ENCODE measurements around the gene DCDC2B. TPM values are rescaled to one million over a fixed set of nuclear protein-coding genes. Genes with fewer than 3 reads are reported as not detected.

Gene DCDC2B
- total RNA-seq, 1 experiment from 2014 or later = 0.27 TPM

DNA sequence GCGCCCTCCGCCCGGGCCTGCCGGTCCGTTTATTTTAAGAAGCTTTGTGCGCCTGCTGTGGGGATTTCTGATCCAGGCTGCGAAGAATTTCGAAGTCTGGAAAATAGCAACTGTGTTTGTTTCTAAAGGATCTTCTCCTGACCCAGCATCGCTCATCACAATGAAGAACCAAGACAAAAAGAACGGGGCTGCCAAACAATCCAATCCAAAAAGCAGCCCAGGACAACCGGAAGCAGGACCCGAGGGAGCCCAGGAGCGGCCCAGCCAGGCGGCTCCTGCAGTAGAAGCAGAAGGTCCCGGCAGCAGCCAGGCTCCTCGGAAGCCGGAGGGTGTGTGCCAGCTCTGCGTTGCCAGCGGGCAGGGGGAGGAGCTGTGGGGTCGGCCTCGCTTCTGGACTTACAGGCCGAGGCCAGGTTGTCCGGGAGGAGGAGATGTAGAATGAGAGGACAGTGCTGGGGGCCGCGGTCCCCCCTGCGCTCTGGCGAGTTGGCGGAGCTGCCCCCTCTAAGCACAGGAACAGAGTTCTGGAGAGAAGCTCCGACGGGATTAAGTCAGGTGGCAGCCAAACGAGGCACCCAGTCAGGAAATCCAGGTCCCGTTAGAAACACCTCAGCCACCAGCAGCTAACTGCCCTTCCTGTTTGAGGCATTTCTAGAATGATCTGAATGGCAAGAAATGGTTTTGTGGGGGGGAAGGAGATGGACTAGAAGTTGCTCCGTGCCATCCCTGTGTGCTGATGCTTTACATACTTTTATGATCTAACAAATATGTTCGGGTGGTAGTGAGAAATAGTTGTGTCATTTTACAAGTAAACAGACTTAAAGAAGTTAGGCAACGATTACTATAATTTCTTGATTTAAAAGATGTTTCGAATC lies 28.5 kb upstream of the DCDC2B start:
- DNase-seq (ENCODE audit: low read depth, low spot score) = no peak
- no peaks in the 10 kb centered on the region for H3K9me3 ChIP-seq (ENCODE audit: control insufficient read depth in 1 of 2, insufficient read depth in 1 of 2, low read depth in 1 of 2, low read length in 2 of 2)
- no TSS peak for BruUV-seq (replicated peaks)
- peak; percentile 23 for ATAC-seq
- ChIA-PET RAD21 (ENCODE audit: low non-redundant PET in 1 of 2, low total read pairs in 2 of 2, uncharacterized antibody in 2 of 2, unreplicated experiment in 2 of 2) (no interaction called here), CTCF (no interaction called here), POLR2A (interaction anchor here (1.1 to 1.5 kb wide), 3 partner anchors 26 to 155 kb away, joined by 4 to 7 read pairs (median 6); partner anchors contain the start of gene MARCKSL1)
- H3K27me3 ChIP-seq (ENCODE audit: insufficient read depth, low read length) = no peaks in the 10 kb centered on the region
- no peaks in the 10 kb centered on the region for H3K9me2 ChIP-seq (ENCODE audit: insufficient read depth)
- H3K36me3 ChIP-seq (ENCODE audit: control insufficient read depth in 1 of 2, insufficient read depth in 2 of 2, low read length in 2 of 2) = peaks cover 24 to 38% of the 10 kb centered on the region in 2 experiments
- H3K4me3 ChIP-seq (replicated peaks in 1 of 2; ENCODE audit: low read depth in 1 of 2, low read length in 2 of 2) = peak overlapping the region; percentile 85 to 86
- H2AFZ ChIP-seq (ENCODE audit: low read depth, low read length, poor library complexity, severe bottlenecking) = no peak overlapping the region
- H4K20me1 ChIP-seq (ENCODE audit: insufficient read depth) = peaks cover 6% of the 10 kb centered on the region; the same call in 1 of the 2 replicates
- TF ChIP-seq ZFX (IDR thresholded peaks at IDR 0.05) (peak; percentile 5), POLR2A (IDR thresholded peaks at IDR 0.05; ENCODE audit: borderline replicate concordance, extremely low read depth, insufficient read depth, insufficient read length) (no peak)
- H3K4me1 ChIP-seq (ENCODE audit: control insufficient read depth in 1 of 2, insufficient read depth in 2 of 2, low read length in 2 of 2) = peaks cover 15 to 32% of the 10 kb centered on the region in 2 experiments
- intact Hi-C loops (cut with micrococcal nuclease) = no loop called here
- H3K9ac ChIP-seq (ENCODE audit: low read length) = peak overlapping the region; percentile 95
- H3K4me2 ChIP-seq (ENCODE audit: low read length) = peak overlapping the region; percentile 95
- peak overlapping the region; percentile 69 for H3K27ac ChIP-seq (ENCODE audit: low read depth, low read length)
- peaks cover 51% of the 10 kb centered on the region for H3K79me2 ChIP-seq (ENCODE audit: insufficient read depth, low read length)

DNA sequence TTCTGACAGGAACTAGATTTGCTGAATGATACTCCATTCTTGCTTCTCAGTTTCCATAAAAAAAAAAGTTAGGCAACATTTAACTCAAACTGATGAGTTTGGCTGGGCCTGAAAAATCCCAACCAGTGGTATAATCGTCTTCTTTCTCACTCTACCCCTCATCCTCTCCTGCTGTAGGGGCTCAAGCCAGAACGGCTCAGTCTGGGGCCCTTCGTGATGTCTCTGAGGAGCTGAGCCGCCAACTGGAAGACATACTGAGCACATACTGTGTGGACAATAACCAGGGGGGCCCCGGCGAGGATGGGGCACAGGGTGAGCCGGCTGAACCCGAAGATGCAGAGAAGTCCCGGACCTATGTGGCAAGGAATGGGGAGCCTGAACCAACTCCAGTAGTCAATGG lies 27.8 kb upstream of the DCDC2B start:
- ATAC-seq = no peak
- peaks cover 15 to 32% of the 10 kb centered on the region in 2 experiments for H3K4me1 ChIP-seq (ENCODE audit: control insufficient read depth in 1 of 2, insufficient read depth in 2 of 2, low read length in 2 of 2)
- H3K4me2 ChIP-seq (ENCODE audit: low read length) = peak overlapping the region; percentile 95
- peaks cover 26 to 40% of the 10 kb centered on the region in 2 experiments for H3K36me3 ChIP-seq (ENCODE audit: control insufficient read depth in 1 of 2, insufficient read depth in 2 of 2, low read length in 2 of 2)
- BruUV-seq (replicated peaks) = TSS peak; percentile 67
- H3K9ac ChIP-seq (ENCODE audit: low read length) = peak overlapping the region; percentile 95
- no peak for DNase-seq (ENCODE audit: low read depth, low spot score)
- RAD21 ChIA-PET (ENCODE audit: low non-redundant PET in 1 of 2, low total read pairs in 2 of 2, uncharacterized antibody in 2 of 2, unreplicated experiment in 2 of 2) = no interaction called here
- H3K4me3 ChIP-seq (replicated peaks in 1 of 2; ENCODE audit: low read depth in 1 of 2, low read length in 2 of 2) = peak overlapping the region; percentile 85 to 86
- intact Hi-C loops (cut with micrococcal nuclease) = no loop called here
- CTCF ChIA-PET = no interaction called here
- H3K9me3 ChIP-seq (ENCODE audit: control insufficient read depth in 1 of 2, insufficient read depth in 1 of 2, low read depth in 1 of 2, low read length in 2 of 2) = no peaks in the 10 kb centered on the region
- H4K20me1 ChIP-seq (ENCODE audit: insufficient read depth) = peaks cover 9% of the 10 kb centered on the region; the same call in 1 of the 2 replicates
- H3K27ac ChIP-seq (ENCODE audit: low read depth, low read length) = peak overlapping the region; percentile 69
- H3K79me2 ChIP-seq (ENCODE audit: insufficient read depth, low read length) = peaks cover 56% of the 10 kb centered on the region
- TF ChIP-seq CBX3 (IDR thresholded peaks at IDR 0.05; ENCODE audit: low read depth) (no peak), ELF1 (IDR thresholded peaks at IDR 0.05; ENCODE audit: borderline replicate concordance, low read depth) (no peak), POLR2A (IDR thresholded peaks at IDR 0.05; ENCODE audit: borderline replicate concordance, extremely low read depth, insufficient read depth, insufficient read length) (no peak), SP1 (IDR thresholded peaks at IDR 0.05; ENCODE audit: low read depth) (no peak), SRF (IDR thresholded peaks at IDR 0.05; ENCODE audit: low read depth) (no peak), EZH2 (IDR thresholded peaks at IDR 0.05) (no peak)
- TF ChIP-seq, protein P1, sequence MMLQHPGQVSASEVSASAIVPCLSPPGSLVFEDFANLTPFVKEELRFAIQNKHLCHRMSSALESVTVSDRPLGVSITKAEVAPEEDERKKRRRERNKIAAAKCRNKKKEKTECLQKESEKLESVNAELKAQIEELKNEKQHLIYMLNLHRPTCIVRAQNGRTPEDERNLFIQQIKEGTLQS (IDR thresholded peaks at IDR 0.05) = no peak
- TF ChIP-seq, protein P2, sequence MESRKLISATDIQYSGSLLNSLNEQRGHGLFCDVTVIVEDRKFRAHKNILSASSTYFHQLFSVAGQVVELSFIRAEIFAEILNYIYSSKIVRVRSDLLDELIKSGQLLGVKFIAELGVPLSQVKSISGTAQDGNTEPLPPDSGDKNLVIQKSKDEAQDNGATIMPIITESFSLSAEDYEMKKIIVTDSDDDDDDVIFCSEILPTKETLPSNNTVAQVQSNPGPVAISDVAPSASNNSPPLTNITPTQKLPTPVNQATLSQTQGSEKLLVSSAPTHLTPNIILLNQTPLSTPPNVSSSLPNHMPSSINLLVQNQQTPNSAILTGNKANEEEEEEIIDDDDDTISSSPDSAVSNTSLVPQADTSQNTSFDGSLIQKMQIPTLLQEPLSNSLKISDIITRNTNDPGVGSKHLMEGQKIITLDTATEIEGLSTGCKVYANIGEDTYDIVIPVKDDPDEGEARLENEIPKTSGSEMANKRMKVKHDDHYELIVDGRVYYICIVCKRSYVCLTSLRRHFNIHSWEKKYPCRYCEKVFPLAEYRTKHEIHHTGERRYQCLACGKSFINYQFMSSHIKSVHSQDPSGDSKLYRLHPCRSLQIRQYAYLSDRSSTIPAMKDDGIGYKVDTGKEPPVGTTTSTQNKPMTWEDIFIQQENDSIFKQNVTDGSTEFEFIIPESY (IDR thresholded peaks at IDR 0.05; ENCODE audit: extremely low read depth, insufficient replicate concordance, low read length) = no peak
- TF ChIP-seq, protein P3, sequence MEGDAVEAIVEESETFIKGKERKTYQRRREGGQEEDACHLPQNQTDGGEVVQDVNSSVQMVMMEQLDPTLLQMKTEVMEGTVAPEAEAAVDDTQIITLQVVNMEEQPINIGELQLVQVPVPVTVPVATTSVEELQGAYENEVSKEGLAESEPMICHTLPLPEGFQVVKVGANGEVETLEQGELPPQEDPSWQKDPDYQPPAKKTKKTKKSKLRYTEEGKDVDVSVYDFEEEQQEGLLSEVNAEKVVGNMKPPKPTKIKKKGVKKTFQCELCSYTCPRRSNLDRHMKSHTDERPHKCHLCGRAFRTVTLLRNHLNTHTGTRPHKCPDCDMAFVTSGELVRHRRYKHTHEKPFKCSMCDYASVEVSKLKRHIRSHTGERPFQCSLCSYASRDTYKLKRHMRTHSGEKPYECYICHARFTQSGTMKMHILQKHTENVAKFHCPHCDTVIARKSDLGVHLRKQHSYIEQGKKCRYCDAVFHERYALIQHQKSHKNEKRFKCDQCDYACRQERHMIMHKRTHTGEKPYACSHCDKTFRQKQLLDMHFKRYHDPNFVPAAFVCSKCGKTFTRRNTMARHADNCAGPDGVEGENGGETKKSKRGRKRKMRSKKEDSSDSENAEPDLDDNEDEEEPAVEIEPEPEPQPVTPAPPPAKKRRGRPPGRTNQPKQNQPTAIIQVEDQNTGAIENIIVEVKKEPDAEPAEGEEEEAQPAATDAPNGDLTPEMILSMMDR (IDR thresholded peaks at IDR 0.05 in 2 of 3, conservative IDR thresholded peaks at IDR 0.05 in 1 of 3; ENCODE audit: borderline replicate concordance in 1 of 3, insufficient read depth in 1 of 3, low read depth in 2 of 3, low read length in 2 of 3) = no peak
- POLR2A ChIA-PET = no interaction called here
- no peaks in the 10 kb centered on the region for H3K27me3 ChIP-seq (ENCODE audit: insufficient read depth, low read length)
- no peaks in the 10 kb centered on the region for H3K9me2 ChIP-seq (ENCODE audit: insufficient read depth)
- H2AFZ ChIP-seq (ENCODE audit: low read depth, low read length, poor library complexity, severe bottlenecking) = no peak overlapping the region

Measured in HCT116 (cell line).